Lung (tissue), 12 donors: Measurements from ENCODE around the gene TMEM8B. TPM values are rescaled to one million over a fixed set of nuclear protein-coding genes. Genes with fewer than 3 reads are reported as not detected.

Experiments
- ATAC-seq: fragments of 200-7000 bp; cut with Tn5 transposase; one replicate; pipeline ENCODE4 v1.9.1; 2020; ENCODE audit warnings: moderate number of reproducible peaks; ENCODE audit not compliant: insufficient read depth, low FRiP score
- DNase-seq, 3 donors: peaks; one replicate each; pipeline ENCODE4 v3.0.0-alpha.2; 2013 to 2017
- H3K27ac ChIP-seq, 2 donors: one replicate each; pipeline ENCODE4 v1.5.1; 2013; ENCODE audit warnings: mild to moderate bottlenecking in 2 of 2, moderate library complexity in 2 of 2, control low read depth in 1 of 2, inconsistent platforms in 1 of 2, low read depth in 1 of 2, low read length in 1 of 2
- H3K27me3 ChIP-seq, 3 donors: one replicate each; pipeline ENCODE4 v1.5.1; 2013; ENCODE audit warnings: low read length in 2 of 3; ENCODE audit not compliant: control insufficient read depth in 3 of 3, insufficient read depth in 3 of 3
- H3K36me3 ChIP-seq, 4 donors: one replicate each; pipeline ENCODE4 v1.5.1; 2013; ENCODE audit warnings: low read length in 4 of 4, mild to moderate bottlenecking in 1 of 4, moderate library complexity in 1 of 4; ENCODE audit not compliant: control insufficient read depth in 4 of 4, insufficient read depth in 4 of 4
- H3K4me1 ChIP-seq, 5 donors: one replicate each; pipeline ENCODE4 v1.5.1; 2013; ENCODE audit warnings: low read length in 5 of 5, mild to moderate bottlenecking in 2 of 5, moderate library complexity in 1 of 5; ENCODE audit not compliant: control insufficient read depth in 5 of 5, insufficient read depth in 5 of 5
- H3K4me3 ChIP-seq: one replicate; pipeline ENCODE4 v1.5.1; 2013; ENCODE audit warnings: mild to moderate bottlenecking, control low read depth, moderate library complexity
- H3K9ac ChIP-seq, 2 donors: one replicate each; pipeline ENCODE4 v1.5.1; 2013; ENCODE audit warnings: low read length in 2 of 2, control low read depth in 1 of 2; ENCODE audit not compliant: insufficient read depth in 1 of 2
- H3K9me3 ChIP-seq, 4 donors: one replicate each; pipeline ENCODE4 v1.5.1; 2013; ENCODE audit warnings: low read length in 3 of 4, mild to moderate bottlenecking in 1 of 4, moderate library complexity in 1 of 4; ENCODE audit not compliant: control insufficient read depth in 4 of 4, insufficient read depth in 3 of 4
- WGBS, 2 donors: extraction: QIAGEN DNeasy Blood & Tissue Kit; methylation state at CpG; one replicate each; pipeline ENCODE4 v1.1.7; 2013; 5-methylcytosine and 5-hydroxymethylcytosine counted together
- polyA plus RNA-seq, 2 donors: library from polyadenylated mRNA; stranded (reverse); fragments of 200-250 nt; gene quantifications; one replicate each; pipeline ENCODE4 v1.2.1, GENCODE V29; 2013
- total RNA-seq, 2 donors: library from RNA; depleted of rRNA in 1 of 2; stranded (reverse); fragments of >200 nt in 1 of 2; gene quantifications; one replicate each; pipeline ENCODE4 v1.2.1, GENCODE V29; 2014 to 2021
- TF ChIP-seq, protein P1 (sequence below): IDR thresholded peaks from 2 replicates; pipeline ENCODE4 v1.5.1; 2012; ENCODE audit warnings: mild to moderate bottlenecking; ENCODE audit errors: control extremely low read depth, extremely low read depth
- donor health status: control.
- donor health status: control.
- donor health status: Bipolar disorder and iron deficiency.
- donor health status: healthy.
- donor health status: DM: yes; HTN: yes; CAD: no.

The TMEM8B gene
- total and polyA plus RNA-seq, 4 donors: 6.3 to 13.1 (median 9.1) TPM

DNA sequence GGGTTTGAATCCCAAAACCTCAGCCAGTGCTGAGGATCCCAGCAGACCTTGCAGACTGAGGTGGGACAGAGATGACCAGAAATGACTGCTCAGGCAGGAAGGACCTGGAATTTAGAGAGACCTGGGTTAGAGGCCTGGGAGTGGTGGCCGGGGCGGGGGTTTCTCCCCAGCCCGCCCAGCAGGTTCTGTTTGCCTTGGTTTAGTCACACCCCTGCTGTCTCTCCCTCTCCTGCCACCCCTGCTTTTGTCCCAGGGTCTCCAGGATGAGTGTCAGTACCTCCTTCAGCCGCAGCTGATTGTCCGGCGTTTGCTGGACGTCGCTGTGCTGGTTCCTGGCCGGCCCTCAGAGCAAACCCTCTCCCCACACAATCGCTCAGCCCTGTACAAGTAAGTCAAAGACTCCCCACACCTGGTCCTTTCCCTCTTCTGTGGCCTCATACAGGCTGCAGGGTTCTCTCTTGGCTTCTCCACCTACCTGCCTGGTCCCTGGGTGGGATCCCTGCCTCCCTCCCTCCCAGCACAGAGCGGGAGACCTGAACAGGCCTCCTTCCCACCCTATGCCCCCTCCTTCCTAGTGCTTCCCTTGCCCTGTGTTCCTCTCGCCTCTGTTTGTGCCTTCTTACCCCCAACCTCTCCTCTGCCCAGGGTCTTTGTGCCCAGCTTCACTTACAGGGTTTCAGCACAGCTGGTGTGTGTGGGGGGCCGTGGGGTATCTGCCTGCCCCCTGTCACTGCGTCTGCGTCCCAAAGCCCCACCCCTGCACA, 12.0 kb downstream of the TMEM8B start:
- H3K4me1 ChIP-seq: peaks cover 6 to 21% (median 16%) of the 10 kb centered on the region in 5 donors
- no peak overlapping the region for H3K9ac ChIP-seq
- TF ChIP-seq, protein P1, sequence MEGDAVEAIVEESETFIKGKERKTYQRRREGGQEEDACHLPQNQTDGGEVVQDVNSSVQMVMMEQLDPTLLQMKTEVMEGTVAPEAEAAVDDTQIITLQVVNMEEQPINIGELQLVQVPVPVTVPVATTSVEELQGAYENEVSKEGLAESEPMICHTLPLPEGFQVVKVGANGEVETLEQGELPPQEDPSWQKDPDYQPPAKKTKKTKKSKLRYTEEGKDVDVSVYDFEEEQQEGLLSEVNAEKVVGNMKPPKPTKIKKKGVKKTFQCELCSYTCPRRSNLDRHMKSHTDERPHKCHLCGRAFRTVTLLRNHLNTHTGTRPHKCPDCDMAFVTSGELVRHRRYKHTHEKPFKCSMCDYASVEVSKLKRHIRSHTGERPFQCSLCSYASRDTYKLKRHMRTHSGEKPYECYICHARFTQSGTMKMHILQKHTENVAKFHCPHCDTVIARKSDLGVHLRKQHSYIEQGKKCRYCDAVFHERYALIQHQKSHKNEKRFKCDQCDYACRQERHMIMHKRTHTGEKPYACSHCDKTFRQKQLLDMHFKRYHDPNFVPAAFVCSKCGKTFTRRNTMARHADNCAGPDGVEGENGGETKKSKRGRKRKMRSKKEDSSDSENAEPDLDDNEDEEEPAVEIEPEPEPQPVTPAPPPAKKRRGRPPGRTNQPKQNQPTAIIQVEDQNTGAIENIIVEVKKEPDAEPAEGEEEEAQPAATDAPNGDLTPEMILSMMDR: no peak
- H3K36me3 ChIP-seq: peaks cover 0 to 5% (median 2%) of the 10 kb centered on the region in 4 donors
- no peaks in the 10 kb centered on the region for H3K27me3 ChIP-seq
- no peak overlapping the region for H3K27ac ChIP-seq
- H3K9me3 ChIP-seq: no peaks in the 10 kb centered on the region
- no peak for DNase-seq
- WGBS, 2 donors: 91 to 96% methylated on average over 15 of the region's 15 CpGs
- no peak overlapping the region for H3K4me3 ChIP-seq
- ATAC-seq: no peak

DNA sequence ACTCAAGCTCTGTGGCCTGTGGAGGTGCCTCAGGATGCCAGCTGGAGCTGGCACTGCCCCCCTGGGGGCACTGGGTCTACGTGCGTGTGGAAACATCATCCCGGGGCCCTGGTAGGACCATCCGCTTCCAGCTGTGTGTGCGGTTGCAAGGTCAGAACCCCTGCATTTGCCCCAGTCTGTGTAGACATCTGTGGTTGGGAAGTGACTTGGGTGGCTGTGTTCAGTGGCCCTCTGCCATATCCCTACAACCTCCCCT, 12.5 kb downstream of the TMEM8B start:
- TF ChIP-seq, protein P1: no peak
- H3K4me1 ChIP-seq: peaks cover 6 to 21% (median 16%) of the 10 kb centered on the region in 5 donors
- H3K27ac ChIP-seq: no peak overlapping the region
- H3K9ac ChIP-seq: no peak overlapping the region
- no peak overlapping the region for H3K4me3 ChIP-seq
- H3K27me3 ChIP-seq: no peaks in the 10 kb centered on the region
- DNase-seq (no peak), ATAC-seq (no peak)
- H3K36me3 ChIP-seq: peaks cover 0 to 5% (median 3%) of the 10 kb centered on the region in 4 donors
- H3K9me3 ChIP-seq: no peaks in the 10 kb centered on the region
- WGBS, 2 donors: 83 to 93% methylated on average over 5 of the region's 5 CpGs

DNA sequence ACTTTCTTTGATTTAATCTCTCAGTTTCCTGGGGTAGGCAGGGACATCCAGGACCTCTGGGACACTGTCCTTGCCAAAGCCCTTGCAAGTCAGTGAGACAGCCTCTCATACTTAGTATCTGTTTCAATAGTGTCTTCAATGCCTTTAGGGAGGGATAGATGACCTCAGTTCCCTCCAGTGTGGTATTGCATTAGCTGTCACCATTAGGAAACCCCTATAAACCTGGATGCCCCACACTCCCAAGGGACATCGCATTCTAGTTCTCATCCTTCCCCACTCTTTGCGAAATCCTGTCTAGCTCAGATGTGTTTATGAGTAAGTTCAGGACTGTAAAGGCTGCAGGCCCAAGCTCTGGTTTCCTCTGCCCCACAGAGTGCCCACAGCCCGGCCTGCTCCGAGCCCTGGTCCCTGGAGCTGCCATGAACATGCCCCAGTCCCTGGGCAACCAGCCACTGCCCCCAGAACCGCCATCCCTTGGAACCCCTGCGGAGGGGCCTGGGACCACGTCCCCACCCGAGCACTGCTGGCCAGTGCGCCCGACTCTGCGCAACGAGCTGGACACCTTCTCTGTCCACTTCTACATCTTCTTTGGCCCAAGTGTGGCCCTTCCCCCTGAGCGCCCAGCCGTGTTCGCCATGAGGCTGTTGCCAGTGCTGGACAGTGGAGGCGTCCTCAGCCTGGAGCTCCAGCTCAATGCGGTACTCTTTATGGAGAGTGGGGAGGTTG, 13.2 kb downstream of the TMEM8B start:
- Histone ChIP-seq H3K36me3 (peaks cover 0 to 11% (median 5%) of the 10 kb centered on the region in 4 donors), H3K9me3 (no peaks in the 10 kb centered on the region), H3K4me3 (no peak overlapping the region), H3K4me1 (peaks cover 6 to 21% (median 16%) of the 10 kb centered on the region in 5 donors), H3K9ac (no peak overlapping the region), H3K27ac (no peak overlapping the region), H3K27me3 (no peaks in the 10 kb centered on the region)
- no peak for DNase-seq
- ATAC-seq: no peak
- 93 to 94% methylated on average over 17 of the region's 17 CpGs for WGBS, 2 donors
- TF ChIP-seq, protein P1: no peak
